ENCODE results near the gene TARBP1. TPM values are rescaled to one million over a fixed set of nuclear protein-coding genes. Genes with fewer than 3 reads are reported as not detected.
"Not testable (repeated sequence)": the region's sequence is repeated elsewhere in the genome, so short reads cannot be mapped to it uniquely, and the experiment has no call there.

TARBP1 gene
- total RNA-seq, 1 experiment from 2014 or later = 45.5 TPM

DNA sequence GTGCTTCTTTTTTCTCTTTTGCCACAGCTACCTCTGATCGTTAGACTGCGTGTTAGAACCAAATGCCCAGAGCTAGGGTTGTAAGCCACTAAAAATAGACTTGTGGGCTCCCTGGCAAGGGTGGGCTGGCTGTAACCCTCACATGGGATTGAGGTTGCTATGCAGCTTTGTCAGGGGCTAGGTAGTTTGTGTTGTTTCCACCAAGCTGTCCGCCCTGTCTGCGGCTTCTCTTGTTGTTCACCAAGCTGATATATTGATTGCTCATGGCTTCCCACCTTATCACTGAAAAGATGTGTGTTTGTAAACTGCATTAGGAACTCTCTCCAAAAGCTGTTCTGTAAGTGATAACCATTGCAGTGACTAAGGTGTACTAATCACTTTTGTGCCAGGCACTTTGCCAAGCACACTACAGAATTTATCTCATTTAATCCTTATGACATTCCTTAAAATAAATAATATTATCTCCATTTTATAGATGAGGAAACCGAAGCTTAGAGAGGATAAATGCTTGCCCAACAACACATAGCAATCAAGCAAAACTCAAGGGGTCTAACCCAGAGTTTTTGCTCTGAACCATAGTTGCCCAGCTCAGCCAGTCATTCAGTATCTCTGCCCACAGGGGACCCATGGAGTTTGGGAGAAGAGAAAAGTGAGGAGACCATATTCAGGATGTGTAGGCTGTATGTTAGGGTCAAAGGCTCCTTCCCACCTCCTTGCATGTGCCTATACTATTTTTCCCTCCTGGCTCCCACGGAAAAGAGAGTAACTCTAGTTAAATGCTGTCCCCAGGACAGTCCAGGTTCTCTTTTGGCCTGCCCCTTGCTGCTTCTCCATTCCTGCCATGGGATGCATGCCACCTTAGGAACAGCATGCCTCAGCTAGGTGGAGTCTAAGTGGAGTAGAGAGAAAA is 42.2 kb upstream of the TARBP1 start:
- TF ChIP-seq, protein P1, sequence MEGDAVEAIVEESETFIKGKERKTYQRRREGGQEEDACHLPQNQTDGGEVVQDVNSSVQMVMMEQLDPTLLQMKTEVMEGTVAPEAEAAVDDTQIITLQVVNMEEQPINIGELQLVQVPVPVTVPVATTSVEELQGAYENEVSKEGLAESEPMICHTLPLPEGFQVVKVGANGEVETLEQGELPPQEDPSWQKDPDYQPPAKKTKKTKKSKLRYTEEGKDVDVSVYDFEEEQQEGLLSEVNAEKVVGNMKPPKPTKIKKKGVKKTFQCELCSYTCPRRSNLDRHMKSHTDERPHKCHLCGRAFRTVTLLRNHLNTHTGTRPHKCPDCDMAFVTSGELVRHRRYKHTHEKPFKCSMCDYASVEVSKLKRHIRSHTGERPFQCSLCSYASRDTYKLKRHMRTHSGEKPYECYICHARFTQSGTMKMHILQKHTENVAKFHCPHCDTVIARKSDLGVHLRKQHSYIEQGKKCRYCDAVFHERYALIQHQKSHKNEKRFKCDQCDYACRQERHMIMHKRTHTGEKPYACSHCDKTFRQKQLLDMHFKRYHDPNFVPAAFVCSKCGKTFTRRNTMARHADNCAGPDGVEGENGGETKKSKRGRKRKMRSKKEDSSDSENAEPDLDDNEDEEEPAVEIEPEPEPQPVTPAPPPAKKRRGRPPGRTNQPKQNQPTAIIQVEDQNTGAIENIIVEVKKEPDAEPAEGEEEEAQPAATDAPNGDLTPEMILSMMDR (IDR thresholded peaks at IDR 0.05; ENCODE audit: unreplicated experiment) = no peak
- CTCF ChIA-PET = interaction anchor here (0.5 to 1.6 kb wide), 9 partner anchors 9 to 1282 kb away, joined by 3 to 5 read pairs (median 3); no protein-coding TSS in a partner anchor
- Mint-ChIP-seq H3K27ac (ENCODE audit: low read depth, unreplicated experiment) (no peak overlapping the region), H3K4me3 (ENCODE audit: unreplicated experiment) (no peak overlapping the region), H3K4me1 (ENCODE audit: insufficient read depth, unreplicated experiment) (peaks cover 28% of the 10 kb centered on the region), H3K36me3 (ENCODE audit: insufficient read depth, unreplicated experiment) (no peaks in the 10 kb centered on the region), H3K9me3 (ENCODE audit: unreplicated experiment) (no peaks in the 10 kb centered on the region), H3K27me3 (ENCODE audit: insufficient read depth, unreplicated experiment) (no peaks in the 10 kb centered on the region)
- no peak for DNase-seq (ENCODE audit: unreplicated experiment)
- BruUV-seq (replicated peaks) = no TSS peak
- intact Hi-C loops (cut with micrococcal nuclease) = no loop called here
- POLR2A ChIA-PET = interaction anchor here (0.6 to 1.5 kb wide), 6 partner anchors 11 to 582 kb away, joined by 3 to 12 read pairs (median 4); no protein-coding TSS in a partner anchor

DNA sequence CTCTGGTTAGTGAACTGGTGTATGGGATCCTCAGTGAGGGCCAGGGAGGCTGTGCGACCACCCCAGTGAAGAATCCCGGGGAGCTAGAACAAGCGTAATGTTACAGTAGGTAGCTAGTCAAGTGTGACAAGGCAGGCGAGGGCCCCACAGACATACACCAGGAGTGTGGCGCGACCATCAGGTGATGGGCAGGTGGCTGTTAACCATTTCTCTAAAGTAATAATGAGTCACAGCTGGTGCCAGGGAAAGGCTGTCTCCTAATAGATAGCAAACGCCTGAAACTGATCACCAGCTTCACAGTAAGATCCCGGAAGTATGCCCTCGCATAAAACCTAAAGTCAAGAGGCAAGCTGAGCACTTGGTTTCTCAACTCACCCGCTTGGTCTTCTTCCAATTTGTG is 40.5 kb upstream of the TARBP1 start:
- H3K36me3 Mint-ChIP-seq (ENCODE audit: insufficient read depth, unreplicated experiment) = no peaks in the 10 kb centered on the region
- ChIA-PET POLR2A (interaction anchor here (0.7 to 7.5 kb wide), 9 partner anchors 10 to 588 kb away, joined by 3 to 74 read pairs (median 10); no protein-coding TSS in a partner anchor), CTCF (interaction anchor here (0.6 to 3.6 kb wide), 6 partner anchors 10 to 1273 kb away, joined by 3 to 18 read pairs (median 6); no protein-coding TSS in a partner anchor)
- peaks cover 35% of the 10 kb centered on the region for H3K4me1 Mint-ChIP-seq (ENCODE audit: insufficient read depth, unreplicated experiment)
- H3K27ac Mint-ChIP-seq (ENCODE audit: low read depth, unreplicated experiment) = peak overlapping the region; percentile 43
- TF ChIP-seq, protein P1 (IDR thresholded peaks at IDR 0.05; ENCODE audit: unreplicated experiment) = no peak
- H3K9me3 Mint-ChIP-seq (ENCODE audit: unreplicated experiment) = no peaks in the 10 kb centered on the region
- no peak overlapping the region for H3K4me3 Mint-ChIP-seq (ENCODE audit: unreplicated experiment)
- no TSS peak for BruUV-seq (replicated peaks)
- no peaks in the 10 kb centered on the region for H3K27me3 Mint-ChIP-seq (ENCODE audit: insufficient read depth, unreplicated experiment)
- intact Hi-C loops (cut with micrococcal nuclease) = no loop called here
- DNase-seq (ENCODE audit: unreplicated experiment) = no peak

DNA sequence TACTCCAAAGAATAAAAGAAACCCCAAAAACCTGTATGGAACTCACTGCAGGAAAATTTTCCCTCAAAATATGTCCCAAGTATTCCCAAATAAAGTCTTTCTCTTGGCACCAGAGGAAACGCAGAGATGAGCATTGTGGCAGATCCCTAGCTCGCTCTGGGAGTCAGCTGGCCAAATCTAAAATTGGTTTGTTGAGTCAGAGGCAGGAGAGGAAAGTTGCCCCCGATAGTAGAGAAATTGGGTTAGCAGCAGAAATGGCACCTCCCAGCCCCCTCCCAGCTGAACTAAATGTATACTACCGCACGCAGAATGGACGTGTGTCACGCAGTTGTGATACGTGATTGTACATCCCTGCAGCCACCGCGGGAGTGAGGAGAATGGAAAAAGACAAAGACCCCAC is 39.9 kb upstream of the TARBP1 start:
- Mint-ChIP-seq H3K4me1 (ENCODE audit: insufficient read depth, unreplicated experiment) (peaks cover 35% of the 10 kb centered on the region), H3K27ac (ENCODE audit: low read depth, unreplicated experiment) (peak overlapping the region; percentile 43), H3K36me3 (ENCODE audit: insufficient read depth, unreplicated experiment) (no peaks in the 10 kb centered on the region), H3K4me3 (ENCODE audit: unreplicated experiment) (no peak overlapping the region), H3K27me3 (ENCODE audit: insufficient read depth, unreplicated experiment) (no peaks in the 10 kb centered on the region), H3K9me3 (ENCODE audit: unreplicated experiment) (no peaks in the 10 kb centered on the region)
- intact Hi-C loops (cut with micrococcal nuclease) = no loop called here
- POLR2A ChIA-PET = interaction anchor here (0.6 to 7.5 kb wide), 13 partner anchors 9 to 589 kb away, joined by 3 to 74 read pairs (median 3); no protein-coding TSS in a partner anchor
- TF ChIP-seq, protein P1 (IDR thresholded peaks at IDR 0.05; ENCODE audit: unreplicated experiment) = no peak
- CTCF ChIA-PET = interaction anchor here (0.6 to 3.6 kb wide), 10 partner anchors 9 to 1274 kb away, joined by 3 to 18 read pairs (median 3); no protein-coding TSS in a partner anchor
- BruUV-seq (replicated peaks) = no TSS peak
- DNase-seq (ENCODE audit: unreplicated experiment) = no peak

DNA sequence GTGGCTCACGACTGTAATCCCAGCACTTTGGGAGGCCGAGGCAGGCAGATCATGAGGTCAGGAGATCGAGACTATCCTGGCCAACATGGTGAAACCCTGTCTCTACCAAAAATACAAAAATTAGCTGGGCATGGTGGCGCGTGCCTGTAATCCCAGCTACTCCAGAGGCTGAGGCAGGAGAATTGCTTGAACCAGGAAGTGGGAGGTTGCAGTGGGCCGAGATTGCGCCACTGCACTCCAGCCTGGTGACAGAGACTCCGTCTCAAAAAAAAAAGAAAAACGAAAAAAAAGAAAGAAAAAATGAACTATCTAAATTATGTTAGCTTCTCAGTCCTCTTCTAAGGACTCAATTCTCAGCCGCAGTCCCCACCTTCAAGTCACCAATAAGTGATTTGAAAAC is 39.1 kb upstream of the TARBP1 start:
- H3K9me3 Mint-ChIP-seq (ENCODE audit: unreplicated experiment); BruUV-seq (replicated peaks); H3K4me3 Mint-ChIP-seq (ENCODE audit: unreplicated experiment); intact Hi-C loops (cut with micrococcal nuclease); H3K27me3 Mint-ChIP-seq (ENCODE audit: insufficient read depth, unreplicated experiment); DNase-seq (ENCODE audit: unreplicated experiment); H3K36me3 Mint-ChIP-seq (ENCODE audit: insufficient read depth, unreplicated experiment): not testable (repeated sequence)
- ChIA-PET POLR2A (interaction anchor here (0.7 to 7.5 kb wide), 8 partner anchors 8 to 115 kb away, joined by 3 to 74 read pairs (median 12); no protein-coding TSS in a partner anchor), CTCF (interaction anchor here (0.5 to 3.6 kb wide), 8 partner anchors 8 to 565 kb away, joined by 3 to 18 read pairs (median 3); no protein-coding TSS in a partner anchor)
- peaks cover 35% of the 10 kb centered on the region for H3K4me1 Mint-ChIP-seq (ENCODE audit: insufficient read depth, unreplicated experiment)
- peak overlapping the region; percentile 43 for H3K27ac Mint-ChIP-seq (ENCODE audit: low read depth, unreplicated experiment)
